H1 (cell line): ENCODE measurements around the gene HIPK1. TPM values are rescaled to one million over a fixed set of nuclear protein-coding genes. Genes with fewer than 3 reads are reported as not detected.

Source experiments
- CTCF ChIA-PET: fragments of 300-600 bp; sonication (Branson Sonifier 250); formaldehyde crosslinking; loops from one replicate; lab custom pipeline; 2021; ENCODE audit not compliant: partially characterized antibody; lab: Charles Lee
- POLR2A ChIA-PET: fragments of 300-600 bp; sonication (Branson Sonifier 250); formaldehyde crosslinking; loops from one replicate; lab custom pipeline; 2021; ENCODE audit warnings: inconsistent platforms; ENCODE audit not compliant: partially characterized antibody; lab: Charles Lee
- DNase-seq, 2 experiments: peaks; one replicate each; pipeline versions ENCODE4 v3.0.0 to v3.0.0-alpha.2; 2010 to 2022; ENCODE audit warnings: low spot score in 2 of 2, low read depth in 1 of 2, mixed read lengths in 1 of 2
- FAIRE-seq: peaks from 2 replicates; lab custom pipeline; 2011; peaks lifted over from hg19 to GRCh38; lab: Jason Lieb, UNC
- H2AFZ ChIP-seq: 2 replicates; pipeline ENCODE4 v1.8.1; 2012; ENCODE audit warnings: low read length, inconsistent platforms
- H2AK5ac ChIP-seq: 2 replicates; pipeline ENCODE4 v1.6.1; 2013; ENCODE audit warnings: low read depth, low read length
- H2BK120ac ChIP-seq: replicated peaks from 2 replicates; pipeline ENCODE3; 2013; ENCODE audit warnings: low read depth, low read length, inconsistent platforms
- H2BK12ac ChIP-seq: 2 replicates; pipeline ENCODE4 v1.6.1; 2013; ENCODE audit warnings: low read depth, low read length
- H2BK15ac ChIP-seq: 2 replicates; pipeline ENCODE4 v1.6.1; 2013; ENCODE audit warnings: low read length
- H2BK20ac ChIP-seq: 2 replicates; pipeline ENCODE4 v1.6.1; 2013; ENCODE audit warnings: low read length
- H2BK5ac ChIP-seq: 2 replicates; pipeline ENCODE4 v1.6.1; 2013; ENCODE audit warnings: low read depth, low read length
- H3K14ac ChIP-seq: 2 replicates; pipeline ENCODE4 v1.6.1; 2013; ENCODE audit warnings: inconsistent platforms; ENCODE audit not compliant: insufficient read length
- H3K18ac ChIP-seq: 2 replicates; pipeline ENCODE4 v1.6.1; 2013; ENCODE audit warnings: low read length; ENCODE audit errors: extremely low read depth
- H3K23ac ChIP-seq: 2 replicates; pipeline ENCODE4 v1.6.1; 2013; ENCODE audit warnings: inconsistent platforms; ENCODE audit not compliant: insufficient read length
- H3K23me2 ChIP-seq: 2 replicates; pipeline ENCODE4 v1.6.1; 2013; ENCODE audit warnings: low read depth, low read length
- H3K27ac ChIP-seq: 2 replicates; pipeline ENCODE4 v1.6.1; 2011; ENCODE audit warnings: low read depth, low read length, inconsistent platforms
- H3K27me3 ChIP-seq, 4 experiments: replicated peaks in 1 of 4; 1 replicate in 1 of 4; 2 replicates in 3 of 4; pipeline versions ENCODE4 v1.6.1 to v1.8.1; 2011 to 2013; ENCODE audit warnings: low read length in 3 of 4, mild to moderate bottlenecking in 3 of 4, inconsistent platforms in 2 of 4, mixed read lengths in 2 of 4, moderate library complexity in 1 of 4; ENCODE audit not compliant: control insufficient read depth in 3 of 4, insufficient read depth in 3 of 4; ENCODE audit errors: extremely low read depth in 1 of 4
- H3K36me3 ChIP-seq, 4 experiments: 2 replicates each; pipeline versions ENCODE4 v1.6.1 to v1.8.1; 2011 to 2013; ENCODE audit warnings: mild to moderate bottlenecking in 4 of 4, low read length in 3 of 4, moderate library complexity in 2 of 4, control low read depth in 1 of 4, inconsistent platforms in 1 of 4; ENCODE audit not compliant: insufficient read depth in 4 of 4, control insufficient read depth in 2 of 4
- H3K4ac ChIP-seq: replicated peaks from 2 replicates; pipeline ENCODE3; 2013; ENCODE audit warnings: low read length, low read depth, mixed read lengths, inconsistent platforms; ENCODE audit not compliant: insufficient read length
- H3K4me1 ChIP-seq, 4 experiments: replicated peaks in 1 of 4; 1 replicate in 1 of 4; 2 replicates in 3 of 4; pipeline versions ENCODE4 v1.6.1 to v1.8.1; 2011 to 2013; ENCODE audit warnings: low read length in 3 of 4, inconsistent platforms in 2 of 4, mixed read lengths in 1 of 4; ENCODE audit not compliant: insufficient read depth in 4 of 4, control insufficient read depth in 3 of 4
- H3K4me2 ChIP-seq, 2 experiments: 2 replicates each; pipeline versions ENCODE4 v1.6.1 to v1.8.1; 2011 to 2013; ENCODE audit warnings: low read depth in 2 of 2, low read length in 2 of 2, control low read depth in 1 of 2, inconsistent platforms in 1 of 2, mild to moderate bottlenecking in 1 of 2; ENCODE audit not compliant: insufficient read depth in 1 of 2
- H3K4me3 ChIP-seq, 4 experiments: fragments of 200-600, 300-600 bp in 1 of 4; sonication (generic), shearing (Covaris generic), sonication (Bioruptor Twin) in 1 of 4; 2 replicates each; pipeline versions ENCODE4 v1.5.1 to v1.8.1; 2011 to 2016; ENCODE audit warnings: low read length in 4 of 4, low read depth in 3 of 4, control low read depth in 2 of 4, inconsistent platforms in 2 of 4, mild to moderate bottlenecking in 2 of 4, mixed read lengths in 1 of 4, moderate library complexity in 1 of 4; ENCODE audit not compliant: insufficient read depth in 2 of 4; ENCODE audit errors: extremely low read depth in 1 of 4
- H3K56ac ChIP-seq: replicated peaks from 2 replicates; pipeline ENCODE3; 2013; ENCODE audit warnings: low read depth, mild to moderate bottlenecking, mixed read lengths, low read length, inconsistent platforms; ENCODE audit not compliant: insufficient read length
- H3K79me1 ChIP-seq: 2 replicates; pipeline ENCODE4 v1.6.1; 2013; ENCODE audit warnings: low read depth, low read length, control low read depth
- H3K79me2 ChIP-seq, 2 experiments: 2 replicates each; pipeline versions ENCODE4 v1.6.1 to v1.8.1; 2012 to 2013; ENCODE audit warnings: low read length in 2 of 2, mild to moderate bottlenecking in 2 of 2, inconsistent platforms in 1 of 2; ENCODE audit not compliant: insufficient read depth in 2 of 2, control insufficient read depth in 1 of 2
- H3K9ac ChIP-seq, 4 experiments: replicated peaks in 1 of 4; 1 replicate in 1 of 4; 2 replicates in 3 of 4; pipeline versions ENCODE4 v1.6.1 to v1.8.1; 2011 to 2013; ENCODE audit warnings: low read depth in 3 of 4, low read length in 3 of 4, control low read depth in 2 of 4, mild to moderate bottlenecking in 2 of 4, moderate library complexity in 2 of 4, inconsistent platforms in 1 of 4; ENCODE audit errors: extremely low read depth in 1 of 4
- H3K9me3 ChIP-seq, 2 experiments: 2 replicates each; pipeline versions ENCODE4 v1.6.1 to v1.8.1; 2012 to 2013; ENCODE audit warnings: mild to moderate bottlenecking in 2 of 2, moderate library complexity in 2 of 2, control low read depth in 1 of 2, inconsistent platforms in 1 of 2, low read depth in 1 of 2, low read length in 1 of 2, mixed read lengths in 1 of 2; ENCODE audit not compliant: insufficient read depth in 2 of 2
- H4K20me1 ChIP-seq, 2 experiments: replicated peaks in 1 of 2; 2 replicates each; pipeline versions ENCODE3 to v1.8.1; 2011 to 2013; ENCODE audit warnings: inconsistent platforms in 2 of 2, low read length in 2 of 2, mild to moderate bottlenecking in 1 of 2; ENCODE audit not compliant: insufficient read depth in 2 of 2, control insufficient read depth in 1 of 2
- H4K5ac ChIP-seq: 2 replicates; pipeline ENCODE4 v1.6.1; 2013; ENCODE audit warnings: low read length, low read depth, mixed read lengths, inconsistent platforms; ENCODE audit not compliant: insufficient read length
- H4K8ac ChIP-seq: 2 replicates; pipeline ENCODE4 v1.8.0; 2013; ENCODE audit warnings: mild to moderate bottlenecking, moderate library complexity, low read length, inconsistent platforms; ENCODE audit not compliant: insufficient read depth; ENCODE audit errors: extremely low read depth
- H4K91ac ChIP-seq: replicated peaks from 2 replicates; pipeline ENCODE3; 2013; ENCODE audit warnings: low read length, mixed read lengths, inconsistent platforms; ENCODE audit not compliant: insufficient read length
- CEBPB ChIP-seq: IDR thresholded peaks from 2 replicates; pipeline ENCODE4 v1.6.1; 2012; ENCODE audit warnings: low read depth, low read length
- WGBS, 2 experiments: shearing (Covaris generic) in 1 of 2; methylation state at CpG; one replicate each; pipeline versions ENCODE4 v1.1.6 to v1.1.7; 2013 to 2015; ENCODE audit warnings: low lambda C conversion rate in 2 of 2, mixed read lengths in 2 of 2, inconsistent platforms in 1 of 2, low coverage in 1 of 2, missing lambda C conversion rate in 1 of 2; ENCODE audit not compliant: insufficient replicate concordance in 2 of 2, insufficient coverage in 1 of 2, insufficient read length in 1 of 2; ENCODE audit errors: extremely low coverage in 1 of 2, missing lambda C conversion rate in 1 of 2; 5-methylcytosine and 5-hydroxymethylcytosine counted together
- polyA plus RNA-seq, 7 experiments: library from polyadenylated mRNA; depleted of rRNA in 3 of 7; stranded (reverse) in 5 of 7; unstranded in 2 of 7; fragments of >200 nt in 5 of 7; fragments of 200-250 nt in 2 of 7; gene quantifications; 1 replicate in 5 of 7; 2 replicates in 1 of 7; 4 replicates in 1 of 7; pipeline versions ENCODE4 v1.2.1 to v1.2.3, GENCODE V29; 2011 to 2013; ENCODE audit warnings: missing spikeins in 2 of 7, mixed read lengths in 2 of 7
- total RNA-seq: library from RNA; stranded (reverse); fragmentation: NEBNext Ultra II Directional; extraction: Animal tissue kit (Norgen Biotek cat#: 25700); gene quantifications from 2 replicates; pipeline ENCODE4 v1.2.1, GENCODE V29; 2021
- TF ChIP-seq, protein P1 (sequence below): IDR thresholded peaks from 2 replicates; pipeline ENCODE4 v1.6.1; 2012; ENCODE audit warnings: inconsistent platforms

HIPK1 gene
- total and polyA plus RNA-seq, 2 of the 8 experiments (the other 6 are each of a cell fraction or from before 2014, with no cell fraction given), result 46.2 to 64.3 TPM

DNA sequence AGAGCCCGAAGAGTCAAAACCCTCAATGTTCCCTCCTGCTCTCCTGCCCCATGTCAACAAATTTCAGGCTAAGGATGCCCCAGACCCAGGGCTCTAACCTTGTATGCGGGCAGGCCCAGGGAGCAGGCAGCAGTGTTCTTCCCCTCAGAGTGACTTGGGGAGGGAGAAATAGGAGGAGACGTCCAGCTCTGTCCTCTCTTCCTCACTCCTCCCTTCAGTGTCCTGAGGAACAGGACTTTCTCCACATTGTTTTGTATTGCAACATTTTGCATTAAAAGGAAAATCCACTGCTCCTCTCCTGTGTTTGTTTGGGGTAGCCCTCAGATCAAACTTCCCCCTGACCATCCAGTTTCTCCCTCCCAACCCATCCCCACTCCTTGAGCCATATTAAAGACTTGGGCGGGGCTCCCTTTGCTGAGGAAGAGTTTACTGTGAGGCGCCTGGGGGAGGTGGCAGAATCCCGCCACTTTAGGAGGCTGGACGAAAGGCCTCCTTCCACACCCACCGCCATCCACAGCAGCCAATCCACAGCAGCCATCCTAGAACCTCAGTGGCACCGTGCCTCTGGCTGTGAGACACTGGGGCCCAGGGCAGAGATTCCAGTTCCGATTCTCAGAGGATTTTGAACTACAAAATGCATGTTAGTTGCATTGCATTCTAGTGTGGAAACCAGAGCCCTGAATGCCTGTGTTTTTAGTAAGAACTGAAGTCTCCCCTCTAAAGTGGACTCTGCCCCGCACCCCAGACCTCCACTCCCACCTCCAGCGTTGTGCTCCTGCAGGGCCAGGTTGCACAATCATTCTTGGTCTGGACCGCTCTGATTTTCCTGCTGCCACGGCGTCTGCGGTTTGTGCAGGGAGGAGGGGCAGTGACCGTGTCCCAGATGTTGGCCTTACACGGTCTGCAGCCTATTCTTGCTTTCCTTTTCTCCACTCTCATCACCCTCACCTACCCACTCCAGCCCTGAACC is 53.1 kb downstream of the HIPK1 start:
- Histone ChIP-seq H3K9ac (no peak overlapping the region), H2BK15ac (0 out of 2 replicates have a peak overlapping the region, but pooled peaks have one; percentile 18), H2BK120ac (peak overlapping the region; percentile 25), H3K4ac (no peak overlapping the region), H3K27me3 (no peaks in the 10 kb centered on the region; a peak in 1 of 7 replicates), H2AFZ (no peak overlapping the region), H4K8ac (no peak overlapping the region), H3K4me3 (no peak overlapping the region), H3K36me3 (peaks cover 0 to 18% (median 2%) of the 10 kb centered on the region in 4 experiments; a peak in 4 of 8 replicates), H3K4me2 (peak overlapping the region in 1 of 2 experiments; percentile 50; a peak in 1 of 4 replicates), H3K79me1 (peaks cover 6% of the 10 kb centered on the region; the same call in 1 of the 2 replicates), H3K4me1 (peaks cover 9 to 38% (median 21%) of the 10 kb centered on the region in 4 experiments), H4K5ac (peak overlapping the region; percentile 13), H2AK5ac (peak overlapping the region; percentile 54; the same call in 1 of the 2 replicates), H3K27ac (no peak overlapping the region), H3K56ac (no peak overlapping the region), H2BK5ac (peak overlapping the region; percentile 81; the same call in 1 of the 2 replicates), H3K23ac (no peak overlapping the region), H3K18ac (peak overlapping the region; percentile 65), H3K79me2 (peaks cover 0 to 15% of the 10 kb centered on the region in 2 experiments; a peak in 2 of 4 replicates), H4K91ac (peak overlapping the region; percentile 80), H4K20me1 (no peaks in the 10 kb centered on the region), H3K23me2 (peaks cover 2% of the 10 kb centered on the region; the same call in 1 of the 2 replicates), H2BK20ac (peak overlapping the region; percentile 43), H3K9me3 (peaks cover 14 to 16% of the 10 kb centered on the region in 2 experiments; a peak in 3 of 4 replicates), H2BK12ac (peak overlapping the region; percentile 75; the same call in 1 of the 2 replicates), H3K14ac (no peak overlapping the region)
- TF ChIP-seq, protein P1, sequence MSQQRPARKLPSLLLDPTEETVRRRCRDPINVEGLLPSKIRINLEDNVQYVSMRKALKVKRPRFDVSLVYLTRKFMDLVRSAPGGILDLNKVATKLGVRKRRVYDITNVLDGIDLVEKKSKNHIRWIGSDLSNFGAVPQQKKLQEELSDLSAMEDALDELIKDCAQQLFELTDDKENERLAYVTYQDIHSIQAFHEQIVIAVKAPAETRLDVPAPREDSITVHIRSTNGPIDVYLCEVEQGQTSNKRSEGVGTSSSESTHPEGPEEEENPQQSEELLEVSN, result no peak
- peak; percentile 74; the same call in 1 of the 2 replicates for TF ChIP-seq CEBPB
- CTCF ChIA-PET, result interaction anchor here (0.6 to 4.0 kb wide), 4 partner anchors 11 to 577 kb away, joined by 3 to 23 read pairs (median 6); no protein-coding TSS in a partner anchor
- POLR2A ChIA-PET, result interaction anchor here (1.0 kb wide), 1 partner anchor 56 kb away, joined by 3 read pairs; no protein-coding TSS in a partner anchor
- no peak for FAIRE-seq
- no peak for DNase-seq
- 81% methylated on average over 17 of the region's 18 CpGs; no CpG with 5 or more reads in 1 of the 2 experiments for WGBS, 2 experiments
